Nephron progenitor cell (in vitro differentiated cells): ENCODE results near the gene SIGLEC7.

Source experiments
- DNase-seq: peaks from one replicate; pipeline ENCODE4 v3.0.0; 2021
- H3K27ac Mint-ChIP-seq: 2 replicates; pipeline ENCODE4 v1.8.0; 2021; ENCODE audit warnings: mild to moderate bottlenecking, moderate library complexity, mixed read lengths
- H3K27me3 Mint-ChIP-seq: 2 replicates; pipeline ENCODE4 v1.8.0; 2021; ENCODE audit warnings: mild to moderate bottlenecking, low read depth, mixed read lengths; ENCODE audit not compliant: poor library complexity
- H3K36me3 Mint-ChIP-seq: 2 replicates; pipeline ENCODE4 v1.8.0; 2021; ENCODE audit warnings: low read depth, mixed read lengths
- H3K4me1 Mint-ChIP-seq: 2 replicates; pipeline ENCODE4 v1.8.0; 2021; ENCODE audit warnings: mixed read lengths
- H3K4me3 Mint-ChIP-seq: 2 replicates; pipeline ENCODE4 v1.8.0; 2021; ENCODE audit warnings: mild to moderate bottlenecking, moderate library complexity, mixed read lengths
- H3K9me3 Mint-ChIP-seq: 2 replicates; pipeline ENCODE4 v1.8.0; 2021; ENCODE audit warnings: mild to moderate bottlenecking, moderate library complexity, mixed read lengths
- CTCF ChIP-seq: fragments of 200-600 bp; sonication (generic); IDR thresholded peaks from 2 replicates; pipeline ENCODE4 v1.5.0; 2021; ENCODE audit warnings: antibody characterized with exemption

The SIGLEC7 gene

GRCh38 chr19:51143486-51143885, 1.4 kb downstream of the SIGLEC7 start:
- Mint-ChIP-seq H3K27ac (no peak overlapping the region), H3K27me3 (peaks cover 31% of the 10 kb centered on the region), H3K4me3 (no peak overlapping the region), H3K4me1 (peaks cover 6% of the 10 kb centered on the region), H3K36me3 (no peaks in the 10 kb centered on the region), H3K9me3 (no peaks in the 10 kb centered on the region)
- no peak for TF ChIP-seq CTCF
- DNase-seq: no peak

GRCh38 chr19:51144482-51145045, 2.5 kb downstream of the SIGLEC7 start:
- peaks cover 27% of the 10 kb centered on the region for H3K27me3 Mint-ChIP-seq
- peaks cover 6% of the 10 kb centered on the region for H3K4me1 Mint-ChIP-seq
- TF ChIP-seq CTCF: no peak
- no peak overlapping the region for H3K4me3 Mint-ChIP-seq
- H3K27ac Mint-ChIP-seq: no peak overlapping the region
- no peak for DNase-seq
- H3K9me3 Mint-ChIP-seq: peaks cover 4% of the 10 kb centered on the region
- H3K36me3 Mint-ChIP-seq: no peaks in the 10 kb centered on the region

- H3K27ac Mint-ChIP-seq: no peak overlapping the region
- DNase-seq: no peak
- TF ChIP-seq CTCF: no peak
Observed at GRCh38 chr19:51145916-51146493, 3.9 kb downstream of the SIGLEC7 start.

GRCh38 chr19:51146751-51147150, 4.7 kb downstream of the SIGLEC7 start:
- no peak for DNase-seq
- no peaks in the 10 kb centered on the region for H3K36me3 Mint-ChIP-seq
- TF ChIP-seq CTCF: no peak
- peaks cover 21% of the 10 kb centered on the region for H3K9me3 Mint-ChIP-seq
- no peak overlapping the region for H3K27ac Mint-ChIP-seq
- H3K4me3 Mint-ChIP-seq: no peak overlapping the region
- H3K4me1 Mint-ChIP-seq: peaks cover 6% of the 10 kb centered on the region
- H3K27me3 Mint-ChIP-seq: peaks cover 13% of the 10 kb centered on the region

More at GRCh38 chr19:51145916-51146493, 3.9 kb downstream of the SIGLEC7 start:
- Mint-ChIP-seq H3K27me3 (peaks cover 17% of the 10 kb centered on the region), H3K36me3 (no peaks in the 10 kb centered on the region), H3K4me1 (peaks cover 6% of the 10 kb centered on the region), H3K4me3 (no peak overlapping the region), H3K9me3 (peaks cover 17% of the 10 kb centered on the region)

- TF ChIP-seq CTCF: no peak
- H3K27me3 Mint-ChIP-seq: peaks cover 18% of the 10 kb centered on the region
- no peak overlapping the region for H3K4me3 Mint-ChIP-seq
- DNase-seq: no peak
- H3K4me1 Mint-ChIP-seq: peaks cover 6% of the 10 kb centered on the region
- no peaks in the 10 kb centered on the region for H3K36me3 Mint-ChIP-seq
- no peak overlapping the region for H3K27ac Mint-ChIP-seq
- H3K9me3 Mint-ChIP-seq: peaks cover 28% of the 10 kb centered on the region
Observed at GRCh38 chr19:51147663-51148062, 5.6 kb downstream of the SIGLEC7 start.

GRCh38 chr19:51148580-51148979, 6.5 kb downstream of the SIGLEC7 start:
- Mint-ChIP-seq H3K4me3 (no peak overlapping the region), H3K4me1 (peaks cover 6% of the 10 kb centered on the region), H3K36me3 (no peaks in the 10 kb centered on the region), H3K27me3 (peaks cover 18% of the 10 kb centered on the region), H3K27ac (no peak overlapping the region), H3K9me3 (peaks cover 28% of the 10 kb centered on the region)
- no peak for DNase-seq
- TF ChIP-seq CTCF: no peak
